Measurements from ENCODE around the gene PLA2G10.

DNA sequence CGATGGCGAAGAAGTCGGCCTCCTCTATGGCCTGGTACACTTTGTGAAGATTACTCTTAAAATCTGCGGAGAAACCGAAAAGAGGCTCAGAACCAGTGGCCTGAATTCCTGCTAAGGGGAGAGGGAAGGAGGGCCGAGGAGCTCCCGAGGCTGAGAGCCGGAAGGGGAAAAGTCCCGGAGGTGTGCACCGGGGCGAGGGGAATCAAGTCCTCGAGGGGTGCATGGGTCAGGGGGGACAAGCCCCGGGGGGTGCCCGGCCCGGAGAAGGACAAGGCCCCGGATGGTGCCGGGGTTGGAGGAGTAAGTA is 64.5 kb downstream of the PLA2G10 start:
- TF ChIP-seq, protein P1, sequence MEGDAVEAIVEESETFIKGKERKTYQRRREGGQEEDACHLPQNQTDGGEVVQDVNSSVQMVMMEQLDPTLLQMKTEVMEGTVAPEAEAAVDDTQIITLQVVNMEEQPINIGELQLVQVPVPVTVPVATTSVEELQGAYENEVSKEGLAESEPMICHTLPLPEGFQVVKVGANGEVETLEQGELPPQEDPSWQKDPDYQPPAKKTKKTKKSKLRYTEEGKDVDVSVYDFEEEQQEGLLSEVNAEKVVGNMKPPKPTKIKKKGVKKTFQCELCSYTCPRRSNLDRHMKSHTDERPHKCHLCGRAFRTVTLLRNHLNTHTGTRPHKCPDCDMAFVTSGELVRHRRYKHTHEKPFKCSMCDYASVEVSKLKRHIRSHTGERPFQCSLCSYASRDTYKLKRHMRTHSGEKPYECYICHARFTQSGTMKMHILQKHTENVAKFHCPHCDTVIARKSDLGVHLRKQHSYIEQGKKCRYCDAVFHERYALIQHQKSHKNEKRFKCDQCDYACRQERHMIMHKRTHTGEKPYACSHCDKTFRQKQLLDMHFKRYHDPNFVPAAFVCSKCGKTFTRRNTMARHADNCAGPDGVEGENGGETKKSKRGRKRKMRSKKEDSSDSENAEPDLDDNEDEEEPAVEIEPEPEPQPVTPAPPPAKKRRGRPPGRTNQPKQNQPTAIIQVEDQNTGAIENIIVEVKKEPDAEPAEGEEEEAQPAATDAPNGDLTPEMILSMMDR (IDR thresholded peaks at IDR 0.05), result no peak
- TF ChIP-seq EZH2 (IDR thresholded peaks at IDR 0.05) (no peak), EZH2phosphoT487 (IDR thresholded peaks at IDR 0.05) (no peak)
